CD4-positive, alpha-beta T cell (primary cell): ENCODE measurements around the gene FOXO4. TPM values are rescaled to one million over a fixed set of nuclear protein-coding genes. Genes with fewer than 3 reads are reported as not detected.

Experiments used
- ATAC-seq: fragments of 200-7000 bp; cut with Tn5 transposase; one replicate; pipeline ENCODE4 v1.10.0; 2022; ENCODE audit warnings: mild to moderate bottlenecking; ENCODE audit not compliant: poor library complexity
- CTCF ChIA-PET: fragments of 350-600 bp; sonication (Branson Sonifier 250); formaldehyde crosslinking; loops from one replicate; lab custom pipeline; 2021; ENCODE audit warnings: antibody characterized with exemption, inconsistent platforms; lab: Charles Lee
- POLR2A ChIA-PET: fragments of 350-600 bp; sonication (Branson Sonifier 250); formaldehyde crosslinking; loops from one replicate; lab custom pipeline; 2021; ENCODE audit warnings: antibody characterized with exemption, inconsistent platforms; lab: Charles Lee
- DNase-seq, 14 experiments: peaks; one replicate each; pipeline ENCODE4 v3.0.0-alpha.2; 2013 to 2020; ENCODE audit warnings: mixed read lengths in 2 of 14
- H3K27ac ChIP-seq, 2 donors: one replicate each; pipeline versions ENCODE4 v1.5.1 to v1.7.0; 2013; ENCODE audit warnings: low read length in 2 of 2, low read depth in 1 of 2, mild to moderate bottlenecking in 1 of 2
- H3K27me3 ChIP-seq, 2 experiments: 1 replicate in 1 of 2; 2 replicates in 1 of 2; pipeline versions ENCODE4 v1.6.1 to v1.7.0; 2013; ENCODE audit warnings: low read length in 2 of 2, control low read depth in 1 of 2, mild to moderate bottlenecking in 1 of 2, moderate library complexity in 1 of 2; ENCODE audit not compliant: insufficient read depth in 2 of 2, control insufficient read depth in 1 of 2
- H3K36me3 ChIP-seq: one replicate; pipeline ENCODE4 v1.6.1; 2013; ENCODE audit warnings: low read length, control low read depth; ENCODE audit not compliant: insufficient read depth
- H3K4me1 ChIP-seq: one replicate; pipeline ENCODE4 v1.6.1; 2013; ENCODE audit warnings: low read length, control low read depth; ENCODE audit not compliant: insufficient read depth
- H3K4me3 ChIP-seq: one replicate; pipeline ENCODE4 v1.5.1; 2013; ENCODE audit warnings: mild to moderate bottlenecking, low read length, moderate library complexity
- H3K9me3 ChIP-seq, 2 experiments: 1 replicate in 1 of 2; 2 replicates in 1 of 2; pipeline versions ENCODE4 v1.6.1 to v1.7.0; 2013; ENCODE audit warnings: low read length in 2 of 2, mild to moderate bottlenecking in 2 of 2, control low read depth in 1 of 2, moderate library complexity in 1 of 2; ENCODE audit not compliant: control insufficient read depth in 1 of 2, insufficient read depth in 1 of 2
- H3K27ac Mint-ChIP-seq: one replicate; pipeline ENCODE4 v1.8.0; 2020; ENCODE audit warnings: mixed read lengths
- H3K27me3 Mint-ChIP-seq: one replicate; pipeline ENCODE4 v1.8.0; 2021; ENCODE audit warnings: mixed read lengths
- H3K36me3 Mint-ChIP-seq: one replicate; pipeline ENCODE4 v1.8.0; 2021; ENCODE audit warnings: low read depth, mixed read lengths
- H3K4me1 Mint-ChIP-seq: one replicate; pipeline ENCODE4 v1.8.0; 2021; ENCODE audit warnings: low read depth, mixed read lengths
- H3K4me3 Mint-ChIP-seq: one replicate; pipeline ENCODE4 v1.8.0; 2020; ENCODE audit warnings: mild to moderate bottlenecking, mixed read lengths
- H3K9me3 Mint-ChIP-seq: one replicate; pipeline ENCODE4 v1.8.0; 2020; ENCODE audit warnings: mixed read lengths
- intact Hi-C, 2 experiments: fragments of 100-400 bp; cut with DNase I in 1 of 2; cut with micrococcal nuclease in 1 of 2; formaldehyde crosslinking; loops; one replicate each; pipeline versions ENCODE4 v1.15.1 to v1.9.0; 2023 to 2025; cut with DNase I, micrococcal nuclease
- total RNA-seq, 174 experiments: library from RNA in 2 of 174; stranded (reverse) in 2 of 174; gene quantifications; one replicate each; pipeline ENCODE4 v1.2.3 and lab custom pipeline; 2021 to 2026
- TF ChIP-seq, protein P1 (sequence below): fragments of 200-600 bp; IDR thresholded peaks from one replicate; pipeline ENCODE4 v1.8.0; 2022; ENCODE audit warnings: antibody characterized with exemption, mild to moderate bottlenecking

Gene FOXO4
- total RNA-seq, 2 experiments from 2014 or later, result 20.9 to 23.8 TPM

DNA sequence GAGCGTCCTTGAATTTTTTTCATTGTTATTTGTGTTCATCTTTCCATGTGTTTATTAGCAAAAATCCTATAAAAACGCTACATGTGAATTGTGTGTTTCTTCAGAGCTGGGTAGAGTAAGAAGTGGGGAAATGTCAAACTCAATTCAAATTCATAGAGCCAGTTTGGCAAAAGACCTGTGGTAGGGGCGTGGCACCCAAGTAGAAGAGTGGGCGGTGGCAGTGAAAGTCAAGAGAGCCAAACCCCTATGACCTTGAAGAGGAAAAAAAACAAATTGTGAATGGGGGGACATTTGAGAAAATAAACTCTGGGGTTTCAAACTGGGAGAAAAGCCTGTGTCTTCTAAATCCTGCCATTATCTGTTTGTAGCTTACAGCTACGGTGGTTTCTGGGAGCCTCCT lies 4.4 kb upstream of the FOXO4 start:
- Histone ChIP-seq H3K4me1 (peaks cover 5% of the 10 kb centered on the region), H3K27me3 (no peaks in the 10 kb centered on the region), H3K27ac (no peak overlapping the region), H3K4me3 (no peak overlapping the region), H3K36me3 (no peaks in the 10 kb centered on the region), H3K9me3 (no peaks in the 10 kb centered on the region)
- Mint-ChIP-seq H3K27ac (no peak overlapping the region), H3K4me3 (no peak overlapping the region), H3K9me3 (no peaks in the 10 kb centered on the region), H3K27me3 (no peaks in the 10 kb centered on the region), H3K4me1 (peaks cover 15% of the 10 kb centered on the region), H3K36me3 (peaks cover 8% of the 10 kb centered on the region)
- ATAC-seq (no peak), DNase-seq (no peak)
- CTCF ChIA-PET, result interaction anchor here (1.2 kb wide), 1 partner anchor 14 kb away, joined by 3 read pairs; no protein-coding TSS in a partner anchor
- POLR2A ChIA-PET, result no interaction called here
- intact Hi-C loops, result loop anchor here (10.0 kb wide), 1 partner anchor 164 kb away; the partner anchor contains the start of gene ZMYM3 (in 2 of the 2)
- TF ChIP-seq, protein P1, sequence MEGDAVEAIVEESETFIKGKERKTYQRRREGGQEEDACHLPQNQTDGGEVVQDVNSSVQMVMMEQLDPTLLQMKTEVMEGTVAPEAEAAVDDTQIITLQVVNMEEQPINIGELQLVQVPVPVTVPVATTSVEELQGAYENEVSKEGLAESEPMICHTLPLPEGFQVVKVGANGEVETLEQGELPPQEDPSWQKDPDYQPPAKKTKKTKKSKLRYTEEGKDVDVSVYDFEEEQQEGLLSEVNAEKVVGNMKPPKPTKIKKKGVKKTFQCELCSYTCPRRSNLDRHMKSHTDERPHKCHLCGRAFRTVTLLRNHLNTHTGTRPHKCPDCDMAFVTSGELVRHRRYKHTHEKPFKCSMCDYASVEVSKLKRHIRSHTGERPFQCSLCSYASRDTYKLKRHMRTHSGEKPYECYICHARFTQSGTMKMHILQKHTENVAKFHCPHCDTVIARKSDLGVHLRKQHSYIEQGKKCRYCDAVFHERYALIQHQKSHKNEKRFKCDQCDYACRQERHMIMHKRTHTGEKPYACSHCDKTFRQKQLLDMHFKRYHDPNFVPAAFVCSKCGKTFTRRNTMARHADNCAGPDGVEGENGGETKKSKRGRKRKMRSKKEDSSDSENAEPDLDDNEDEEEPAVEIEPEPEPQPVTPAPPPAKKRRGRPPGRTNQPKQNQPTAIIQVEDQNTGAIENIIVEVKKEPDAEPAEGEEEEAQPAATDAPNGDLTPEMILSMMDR, result no peak

DNA sequence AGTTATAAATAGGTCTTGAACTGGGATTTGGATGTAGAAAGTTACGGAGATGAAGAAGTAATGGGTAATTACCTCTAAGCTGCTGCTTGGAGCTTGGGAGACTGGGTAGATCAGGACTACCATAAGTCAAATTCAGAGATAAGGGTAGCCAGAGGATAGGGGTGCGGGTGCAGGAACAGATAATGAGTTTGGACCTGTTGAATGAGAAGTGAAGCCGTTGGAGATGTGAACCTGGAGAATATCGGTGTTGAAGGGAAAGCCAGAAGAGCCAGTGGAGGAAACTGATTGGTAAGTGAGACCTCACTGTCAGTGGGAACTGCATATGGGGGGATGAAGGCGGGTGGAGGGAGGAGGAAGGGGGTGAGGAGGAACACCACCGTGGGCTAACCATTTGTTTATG lies 618 bp upstream of the FOXO4 start:
- Mint-ChIP-seq H3K4me3 (peak overlapping the region; percentile 96), H3K4me1 (peaks cover 47% of the 10 kb centered on the region), H3K27ac (peak overlapping the region; percentile 98), H3K9me3 (no peaks in the 10 kb centered on the region), H3K27me3 (no peaks in the 10 kb centered on the region), H3K36me3 (peaks cover 9% of the 10 kb centered on the region)
- H3K27me3 ChIP-seq, result no peaks in the 10 kb centered on the region
- H3K9me3 ChIP-seq, result no peaks in the 10 kb centered on the region
- TF ChIP-seq, protein P1, result no peak
- CTCF ChIA-PET, result no interaction called here
- POLR2A ChIA-PET, result no interaction called here
- DNase-seq, result peak in 1 of 14 experiments; percentile 12
- intact Hi-C loops, result loop anchor here (10.0 kb wide), 1 partner anchor 160 kb away; the partner anchor contains the start of gene ZMYM3 (in 2 of the 2)
- no peak for ATAC-seq
- peak overlapping the region; percentile 83 for H3K4me3 ChIP-seq
- no peaks in the 10 kb centered on the region for H3K36me3 ChIP-seq
- no peak overlapping the region for H3K27ac ChIP-seq
- peaks cover 36% of the 10 kb centered on the region for H3K4me1 ChIP-seq

DNA sequence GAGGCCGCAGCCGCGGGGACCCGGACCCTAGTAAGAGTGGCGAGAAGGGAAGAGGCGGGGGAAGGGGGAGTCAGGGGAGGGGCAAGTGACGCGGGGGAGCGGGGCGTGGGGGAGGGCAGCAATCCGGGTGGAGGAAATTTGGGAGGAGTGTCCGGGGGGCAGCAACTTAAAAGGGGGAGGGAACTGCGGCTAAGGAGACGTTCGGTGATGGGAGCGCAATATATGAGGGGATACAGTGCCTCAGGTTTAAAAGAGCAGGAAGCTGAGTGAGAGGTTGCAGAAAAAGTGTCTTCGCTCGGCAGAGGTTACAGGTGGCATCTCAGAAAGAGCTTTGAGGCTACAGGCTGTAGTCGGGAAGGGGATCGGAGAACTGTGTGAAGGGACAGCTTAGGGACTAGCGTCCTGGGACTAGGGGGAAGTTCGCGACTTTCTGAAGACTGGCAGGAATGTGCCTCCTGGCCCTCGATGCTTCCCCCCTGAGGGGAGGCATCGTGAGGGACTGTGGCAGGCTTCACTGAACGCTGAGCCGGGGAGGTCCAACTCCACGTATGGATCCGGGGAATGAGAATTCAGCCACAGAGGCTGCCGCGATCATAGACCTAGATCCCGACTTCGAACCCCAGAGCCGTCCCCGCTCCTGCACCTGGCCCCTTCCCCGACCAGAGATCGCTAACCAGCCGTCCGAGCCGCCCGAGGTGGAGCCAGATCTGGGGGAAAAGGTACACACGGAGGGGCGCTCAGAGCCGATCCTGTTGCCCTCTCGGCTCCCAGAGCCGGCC lies 519 bp downstream of the FOXO4 start:
- H3K9me3 ChIP-seq, result no peaks in the 10 kb centered on the region
- no peaks in the 10 kb centered on the region for H3K27me3 Mint-ChIP-seq
- ChIA-PET POLR2A (interaction anchor here (0.6 to 2.8 kb wide), 10 partner anchors 9 to 270 kb away, joined by 3 to 34 read pairs (median 5); partner anchors contain the start of genes IL2RG, MED12, NONO and SNX12), CTCF (interaction anchor here (1.1 kb wide), 1 partner anchor 33 kb away, joined by 4 read pairs; no protein-coding TSS in a partner anchor)
- H3K4me1 Mint-ChIP-seq, result peaks cover 56% of the 10 kb centered on the region
- peak overlapping the region; percentile 96 for H3K4me3 Mint-ChIP-seq
- H3K36me3 ChIP-seq, result no peaks in the 10 kb centered on the region
- DNase-seq, result peak in 6 of 14 experiments; percentile 33 to 81 (median 60)
- intact Hi-C loops, result loop anchor here (2.0 to 10.0 kb wide), 2 partner anchors 27 to 159 kb away; partner anchors contain the start of genes SNX12 (in 2 of the 2) and ZMYM3 (in 2 of the 2)
- TF ChIP-seq, protein P1, result no peak
- H3K4me1 ChIP-seq, result peaks cover 43% of the 10 kb centered on the region
- peak; percentile 62 for ATAC-seq
- H3K36me3 Mint-ChIP-seq, result peaks cover 9% of the 10 kb centered on the region
- H3K4me3 ChIP-seq, result peak overlapping the region; percentile 83
- peak overlapping the region; percentile 41 to 62 for H3K27ac ChIP-seq
- no peaks in the 10 kb centered on the region for H3K9me3 Mint-ChIP-seq
- peak overlapping the region; percentile 98 for H3K27ac Mint-ChIP-seq
- H3K27me3 ChIP-seq, result no peaks in the 10 kb centered on the region
